Fibroblast of skin of right quadriceps (primary cell): ENCODE data around the gene TTC6.

Experiments
- DNase-seq: peaks from one replicate; pipeline ENCODE4 v3.0.0-alpha.2; 2013

TTC6 gene

GRCh38 chr14:37598747-37599506 lies 3.5 kb downstream of the TTC6 start:
- DNase-seq = no peak

GRCh38 chr14:37599507-37600368 lies 4.3 kb downstream of the TTC6 start:
- no peak for DNase-seq

GRCh38 chr14:37600880-37601741 lies 5.7 kb downstream of the TTC6 start:
- DNase-seq = no peak

GRCh38 chr14:37601865-37602264 lies 6.4 kb downstream of the TTC6 start:
- no peak for DNase-seq

- DNase-seq = no peak
Observed at GRCh38 chr14:37602605-37603453, 7.4 kb downstream of the TTC6 start.

- DNase-seq = no peak
Observed at GRCh38 chr14:37603688-37604251, 8.3 kb downstream of the TTC6 start.

- no peak for DNase-seq
Observed at GRCh38 chr14:37606678-37607077, 11.2 kb downstream of the TTC6 start.

- DNase-seq = no peak
Observed at GRCh38 chr14:37608649-37609048, 13.2 kb downstream of the TTC6 start.

- DNase-seq = no peak
Observed at GRCh38 chr14:37610945-37611523, 15.6 kb downstream of the TTC6 start.

GRCh38 chr14:37615582-37616289 lies 20.3 kb downstream of the TTC6 start:
- no peak for DNase-seq

GRCh38 chr14:37616853-37617252 lies 21.4 kb downstream of the TTC6 start:
- DNase-seq = no peak

GRCh38 chr14:37617864-37618365 lies 22.5 kb downstream of the TTC6 start:
- DNase-seq = no peak

- DNase-seq = no peak
Observed at GRCh38 chr14:37618498-37619028, 23.1 kb downstream of the TTC6 start.

GRCh38 chr14:37620856-37621255 lies 25.4 kb downstream of the TTC6 start:
- no peak for DNase-seq

- peak; percentile 51 for DNase-seq
Observed at GRCh38 chr14:37622231-37622923, 26.9 kb downstream of the TTC6 start.

- peak; percentile 82 for DNase-seq
Observed at GRCh38 chr14:37623426-37623951, 28.1 kb downstream of the TTC6 start.

GRCh38 chr14:37623971-37624370 lies 28.5 kb downstream of the TTC6 start:
- DNase-seq = no peak

- DNase-seq = no peak
Observed at GRCh38 chr14:37625597-37626595, 30.5 kb downstream of the TTC6 start.
